NCI-H2081 (cell line): ENCODE measurements around the gene NUP54.

Experiments used
- DNase-seq, 2 experiments: peaks; one replicate each; lab custom pipeline; 2025; lab: John Stamatoyannopoulos, UW

NUP54 gene

DNA sequence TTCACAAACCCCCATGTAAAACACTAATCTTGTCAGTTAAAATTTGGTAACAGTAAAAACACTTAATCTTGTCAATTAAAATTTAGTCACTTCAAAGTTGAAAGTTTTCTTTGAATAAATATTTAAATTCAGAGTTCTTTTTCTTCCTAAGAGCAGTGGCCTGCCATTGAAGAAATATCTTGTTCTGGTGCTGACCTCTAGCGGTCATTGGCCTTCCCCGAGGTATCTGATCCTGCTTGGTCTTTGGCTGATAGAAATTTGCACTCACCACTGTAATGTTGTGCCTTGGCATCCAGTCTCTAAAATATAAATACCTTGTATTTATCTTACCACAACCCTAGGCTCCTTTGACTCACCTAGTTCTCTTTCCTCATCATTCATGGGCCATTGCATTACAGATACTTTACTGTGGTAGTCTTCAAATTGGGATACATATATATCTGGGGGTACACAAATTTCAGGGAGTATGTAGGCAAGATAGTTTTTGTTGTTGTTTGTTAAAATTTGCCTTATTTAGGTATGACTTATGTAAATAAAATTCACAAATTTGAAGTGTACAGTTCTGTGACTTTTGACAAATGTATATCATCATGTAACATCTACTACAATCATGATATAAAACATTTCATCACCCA lies 80.4 kb downstream of the NUP54 start:
- DNase-seq, result peak; percentile 29 to 44

GRCh38 chr4:76066546-76066945 lies 81.7 kb downstream of the NUP54 start:
- DNase-seq, result no peak
